ENCODE data around the gene EPB41L1.

GRCh38 chr20:36238760-36239159, 84.2 kb downstream of the EPB41L1 start:
- TF ChIP-seq EP300 (IDR thresholded peaks at IDR 0.05; ENCODE audit: borderline replicate concordance) (no peak), CREB1 (IDR thresholded peaks at IDR 0.05; ENCODE audit: low read depth) (no peak), MAX (IDR thresholded peaks at IDR 0.05) (no peak), TAF1 (IDR thresholded peaks at IDR 0.05; ENCODE audit: low read depth) (no peak), NFIC (IDR thresholded peaks at IDR 0.05) (no peak), CEBPB (IDR thresholded peaks at IDR 0.05) (no peak)

Measured in Ishikawa (cell line).